LNCAP (cell line): ENCODE data around the gene EVI5L.

Experiments
- TF ChIP-seq, protein P1 (sequence below): fragments of 450-650 bp; IDR thresholded peaks from 2 replicates; pipeline ENCODE4 v1.5.1; 2017; ENCODE audit warnings: mild to moderate bottlenecking

EVI5L gene

DNA sequence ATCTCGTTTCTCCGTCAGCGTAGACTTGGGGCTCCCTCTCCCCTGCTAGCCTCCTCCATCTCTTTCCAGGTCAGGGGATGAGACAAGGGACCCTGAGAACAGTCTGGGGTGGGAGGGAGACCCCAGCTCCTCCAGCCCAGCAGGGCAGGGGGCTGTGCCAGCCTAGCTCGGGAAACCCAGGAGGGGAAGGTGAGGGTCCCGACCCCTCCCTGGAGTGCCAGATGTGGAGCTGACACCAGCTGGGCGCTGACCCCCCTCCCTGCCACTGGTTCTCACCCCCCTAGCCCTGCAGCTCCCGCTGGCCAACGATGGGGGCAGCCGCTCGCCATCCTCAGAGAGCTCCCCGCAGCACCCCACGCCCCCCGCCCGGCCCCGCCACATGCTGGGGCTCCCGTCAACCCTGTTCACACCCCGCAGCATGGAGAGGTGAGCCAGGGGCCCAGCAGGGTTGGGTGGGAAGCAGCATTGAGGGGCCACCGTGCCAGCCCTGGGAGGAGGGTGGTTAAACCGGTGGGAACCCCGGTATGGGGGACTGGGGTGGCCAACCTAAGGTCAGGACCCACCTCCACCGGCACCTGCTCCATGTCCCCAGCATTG, 79.6 kb downstream of the EVI5L start:
- TF ChIP-seq, protein P1, sequence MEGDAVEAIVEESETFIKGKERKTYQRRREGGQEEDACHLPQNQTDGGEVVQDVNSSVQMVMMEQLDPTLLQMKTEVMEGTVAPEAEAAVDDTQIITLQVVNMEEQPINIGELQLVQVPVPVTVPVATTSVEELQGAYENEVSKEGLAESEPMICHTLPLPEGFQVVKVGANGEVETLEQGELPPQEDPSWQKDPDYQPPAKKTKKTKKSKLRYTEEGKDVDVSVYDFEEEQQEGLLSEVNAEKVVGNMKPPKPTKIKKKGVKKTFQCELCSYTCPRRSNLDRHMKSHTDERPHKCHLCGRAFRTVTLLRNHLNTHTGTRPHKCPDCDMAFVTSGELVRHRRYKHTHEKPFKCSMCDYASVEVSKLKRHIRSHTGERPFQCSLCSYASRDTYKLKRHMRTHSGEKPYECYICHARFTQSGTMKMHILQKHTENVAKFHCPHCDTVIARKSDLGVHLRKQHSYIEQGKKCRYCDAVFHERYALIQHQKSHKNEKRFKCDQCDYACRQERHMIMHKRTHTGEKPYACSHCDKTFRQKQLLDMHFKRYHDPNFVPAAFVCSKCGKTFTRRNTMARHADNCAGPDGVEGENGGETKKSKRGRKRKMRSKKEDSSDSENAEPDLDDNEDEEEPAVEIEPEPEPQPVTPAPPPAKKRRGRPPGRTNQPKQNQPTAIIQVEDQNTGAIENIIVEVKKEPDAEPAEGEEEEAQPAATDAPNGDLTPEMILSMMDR, result no peak

DNA sequence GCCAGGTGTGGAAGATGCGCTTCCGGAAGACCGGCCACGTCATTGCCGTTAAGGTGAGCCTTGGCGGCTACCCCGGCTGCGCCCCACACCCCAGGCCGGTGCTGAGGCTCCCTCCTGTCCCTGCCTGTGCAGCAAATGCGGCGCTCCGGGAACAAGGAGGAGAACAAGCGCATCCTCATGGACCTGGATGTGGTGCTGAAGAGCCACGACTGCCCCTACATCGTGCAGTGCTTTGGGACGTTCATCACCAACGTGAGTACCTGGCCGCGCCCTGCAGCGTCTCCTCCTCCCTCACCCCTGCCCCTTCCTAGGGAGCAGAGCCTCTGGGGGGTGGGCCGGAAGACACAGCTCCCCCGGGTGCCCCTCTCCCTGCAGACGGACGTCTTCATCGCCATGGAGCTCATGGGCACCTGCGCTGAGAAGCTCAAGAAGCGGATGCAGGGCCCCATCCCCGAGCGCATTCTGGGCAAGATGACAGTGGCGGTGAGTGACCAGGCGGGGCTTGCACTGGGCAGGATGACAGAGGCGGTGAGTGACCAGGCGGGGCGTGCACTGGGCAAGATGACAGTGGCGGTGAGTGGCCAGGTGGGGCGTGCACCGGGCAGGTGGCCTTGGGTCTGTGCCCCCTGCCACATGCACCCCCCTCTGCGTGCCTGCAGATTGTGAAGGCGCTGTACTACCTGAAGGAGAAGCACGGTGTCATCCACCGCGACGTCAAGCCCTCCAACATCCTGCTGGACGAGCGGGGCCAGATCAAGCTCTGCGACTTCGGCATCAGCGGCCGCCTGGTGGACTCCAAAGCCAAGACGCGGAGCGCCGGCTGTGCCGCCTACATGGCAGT, 80.5 kb downstream of the EVI5L start:
- TF ChIP-seq, protein P1, result no peak

DNA sequence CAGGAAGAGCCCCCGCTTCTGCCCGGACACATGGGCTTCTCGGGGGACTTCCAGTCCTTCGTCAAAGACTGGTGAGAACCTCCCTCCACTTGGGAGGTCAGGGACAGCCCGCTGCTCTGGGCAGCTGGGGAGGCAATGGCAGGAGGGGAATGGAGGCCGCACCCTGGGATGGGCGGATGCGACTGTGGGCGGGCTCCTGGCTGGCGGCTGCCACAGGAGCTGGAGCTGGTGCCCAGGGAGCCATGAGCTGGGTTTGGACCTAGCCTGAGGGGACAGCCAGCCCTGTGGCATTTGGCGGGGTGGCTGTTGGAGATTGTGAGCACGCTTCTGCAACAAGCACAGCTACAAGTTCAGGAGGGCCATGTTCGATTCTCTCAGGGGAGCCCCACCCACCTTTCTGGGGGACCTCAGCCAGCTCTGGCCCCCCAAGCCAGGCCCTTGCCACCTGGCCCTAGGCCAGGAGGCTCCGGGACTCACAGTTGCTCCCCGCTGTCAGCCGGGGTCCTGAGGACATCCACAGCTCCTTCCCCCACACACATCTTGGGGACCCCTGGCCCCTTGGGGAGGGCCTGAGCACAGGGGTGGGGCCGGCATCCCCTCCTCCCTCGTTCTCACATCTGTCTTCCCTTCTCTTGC, 81.6 kb downstream of the EVI5L start:
- TF ChIP-seq, protein P1, result no peak

DNA sequence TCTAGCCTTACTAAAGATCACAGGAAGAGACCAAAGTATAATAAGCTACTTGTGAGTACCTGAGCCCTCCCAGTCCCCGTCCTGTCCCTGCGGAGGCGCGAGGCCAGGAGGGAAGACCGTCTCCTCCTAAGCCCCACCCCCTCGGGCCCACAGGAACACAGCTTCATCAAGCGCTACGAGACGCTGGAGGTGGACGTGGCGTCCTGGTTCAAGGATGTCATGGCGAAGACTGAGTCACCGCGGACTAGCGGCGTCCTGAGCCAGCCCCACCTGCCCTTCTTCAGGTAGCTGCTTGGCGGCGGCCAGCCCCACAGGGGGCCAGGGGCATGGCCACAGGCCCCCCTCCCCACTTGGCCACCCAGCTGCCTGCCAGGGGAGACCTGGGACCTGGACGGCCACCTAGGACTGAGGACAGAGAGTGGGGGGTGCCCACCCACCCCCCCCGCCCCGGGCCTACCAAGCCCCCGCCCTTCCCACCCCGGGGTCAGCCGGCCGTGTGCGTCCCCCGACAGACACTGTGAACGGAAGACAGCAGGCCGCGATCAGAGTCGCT, 82.2 kb downstream of the EVI5L start:
- TF ChIP-seq, protein P1, result no peak

DNA sequence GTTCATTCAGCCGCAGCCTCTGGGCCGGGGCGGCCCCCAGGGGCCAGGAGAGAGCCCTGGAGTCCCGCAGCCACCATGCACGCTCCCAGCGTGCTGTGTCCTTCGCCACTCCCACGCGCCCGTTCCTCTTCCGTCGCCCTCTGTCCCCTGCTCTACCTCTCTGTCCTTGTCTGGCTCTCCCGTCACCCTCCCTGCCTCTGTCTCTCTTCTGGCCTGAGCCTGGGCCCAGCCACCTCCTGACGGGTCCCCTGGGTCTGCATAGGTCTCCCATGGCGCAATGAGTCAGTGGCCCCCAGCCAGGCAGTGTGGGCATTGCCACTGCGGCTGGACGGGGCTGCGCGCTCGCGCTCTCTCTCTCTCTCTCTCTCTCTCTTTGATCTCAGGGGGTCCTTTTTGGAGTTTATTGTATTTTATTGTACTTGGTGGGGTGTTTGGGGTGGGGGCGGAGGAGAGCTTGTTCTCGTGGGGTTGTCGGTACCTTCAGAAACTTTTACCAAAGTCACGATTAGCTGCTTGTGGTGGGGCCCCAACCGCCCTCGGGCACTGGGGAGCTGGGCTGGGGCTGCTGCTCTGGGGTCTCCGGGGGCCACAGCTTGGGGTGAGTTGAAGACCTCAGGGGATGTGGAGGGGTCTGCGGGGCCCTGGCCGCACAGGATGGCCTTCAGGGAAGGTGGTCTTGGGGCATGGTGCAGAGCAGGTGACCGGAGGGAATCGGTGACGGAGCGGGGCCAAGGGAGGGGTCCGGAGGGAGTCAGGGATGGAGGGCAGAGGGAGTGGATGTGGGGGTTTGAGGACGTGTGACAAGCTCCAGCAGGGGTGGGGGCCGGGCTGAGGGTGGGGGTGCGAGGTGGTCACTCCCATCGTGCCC, 82.9 kb downstream of the EVI5L start:
- TF ChIP-seq, protein P1, result no peak

DNA sequence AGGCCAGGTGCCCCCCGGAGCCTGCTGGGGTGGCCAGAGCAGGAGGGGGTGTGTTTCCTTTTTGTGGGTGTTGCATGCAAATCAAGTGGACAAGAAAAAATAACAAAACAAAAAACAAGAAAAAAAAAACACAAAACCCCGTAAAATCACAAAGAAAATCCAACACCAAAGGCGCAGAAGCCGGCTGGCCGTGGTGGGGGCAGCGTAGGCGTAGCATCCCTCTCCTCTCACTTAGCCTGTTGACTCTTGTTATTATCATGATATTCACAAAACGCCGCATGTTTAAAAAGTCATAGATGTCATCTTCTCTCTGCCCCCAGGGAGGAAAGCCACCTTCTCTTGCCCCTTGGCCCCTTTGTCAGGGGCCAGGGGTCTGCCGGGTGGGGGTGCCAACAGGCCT, 83.6 kb downstream of the EVI5L start:
- TF ChIP-seq, protein P1, result no peak

DNA sequence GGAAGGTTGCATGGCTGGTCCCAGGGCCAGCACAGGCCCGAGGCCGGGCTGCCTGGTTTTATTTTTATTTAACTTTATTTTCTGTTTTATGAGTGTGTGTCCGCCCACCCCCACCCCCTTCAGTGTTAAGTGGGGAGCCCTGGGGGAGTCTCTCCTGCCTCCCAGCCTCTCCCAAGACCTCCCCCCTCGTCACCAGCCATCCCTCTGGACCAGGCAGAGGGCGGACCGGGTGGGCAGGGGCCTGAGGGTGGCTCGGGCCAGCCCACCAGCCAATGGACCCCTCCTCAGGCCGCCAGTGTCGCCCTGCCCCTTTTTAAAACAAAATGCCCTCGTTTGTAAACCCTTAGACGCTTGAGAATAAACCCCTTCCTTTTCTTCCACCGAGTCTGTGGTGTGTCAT, 84.1 kb downstream of the EVI5L start:
- TF ChIP-seq, protein P1, result no peak
